Bone marrow (tissue), 2 donors: Measurements from ENCODE around the gene GUCY2D.
"Not testable (repeated sequence)": the region's sequence is repeated elsewhere in the genome, so short reads cannot be mapped to it uniquely, and the experiment has no call there.

Experiments
- DNase-seq, 2 donors: peaks; one replicate each; lab custom pipeline; 2025; lab: John Stamatoyannopoulos, UW

The GUCY2D gene

DNA sequence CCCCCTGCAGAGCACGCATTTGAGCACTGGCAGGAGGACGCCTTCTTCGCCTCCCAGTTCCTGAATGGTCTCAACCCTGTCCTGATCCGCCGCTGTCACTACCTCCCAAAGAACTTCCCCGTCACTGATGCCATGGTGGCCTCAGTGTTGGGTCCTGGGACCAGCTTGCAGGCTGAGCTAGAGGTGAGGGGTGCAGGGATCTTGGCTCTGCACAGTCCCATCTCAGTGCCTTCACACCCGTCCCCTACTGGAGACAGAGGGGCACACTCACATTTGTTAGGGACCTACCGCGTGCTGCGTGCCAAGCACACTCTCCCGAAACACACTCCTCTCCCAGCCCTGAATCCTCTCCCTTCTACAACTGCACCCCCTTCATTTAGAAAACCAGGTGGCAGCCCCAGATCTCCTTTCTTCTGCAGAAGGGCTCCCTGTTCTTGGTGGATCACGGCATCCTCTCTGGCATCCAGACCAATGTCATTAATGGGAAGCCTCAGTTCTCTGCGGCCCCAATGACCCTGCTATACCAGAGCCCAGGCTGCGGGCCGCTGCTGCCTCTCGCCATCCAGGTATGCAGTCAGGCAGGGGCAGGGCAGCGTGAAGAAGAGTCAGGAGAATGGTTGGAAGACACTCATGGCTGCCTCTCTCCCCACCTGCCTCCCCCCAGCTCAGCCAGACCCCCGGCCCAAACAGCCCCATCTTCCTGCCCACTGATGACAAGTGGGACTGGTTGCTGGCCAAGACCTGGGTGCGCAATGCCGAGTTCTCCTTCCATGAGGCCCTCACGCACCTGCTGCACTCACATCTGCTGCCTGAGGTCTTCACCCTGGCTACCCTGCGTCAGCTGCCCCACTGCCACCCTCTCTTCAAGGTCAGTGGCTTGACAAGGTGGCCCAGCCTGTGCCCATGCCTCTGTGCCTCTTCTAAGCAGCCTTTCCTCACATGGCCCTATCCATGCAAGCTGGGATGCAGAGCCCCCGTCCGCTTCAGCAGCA lies 42.7 kb downstream of the GUCY2D start:
- no peak for DNase-seq

DNA sequence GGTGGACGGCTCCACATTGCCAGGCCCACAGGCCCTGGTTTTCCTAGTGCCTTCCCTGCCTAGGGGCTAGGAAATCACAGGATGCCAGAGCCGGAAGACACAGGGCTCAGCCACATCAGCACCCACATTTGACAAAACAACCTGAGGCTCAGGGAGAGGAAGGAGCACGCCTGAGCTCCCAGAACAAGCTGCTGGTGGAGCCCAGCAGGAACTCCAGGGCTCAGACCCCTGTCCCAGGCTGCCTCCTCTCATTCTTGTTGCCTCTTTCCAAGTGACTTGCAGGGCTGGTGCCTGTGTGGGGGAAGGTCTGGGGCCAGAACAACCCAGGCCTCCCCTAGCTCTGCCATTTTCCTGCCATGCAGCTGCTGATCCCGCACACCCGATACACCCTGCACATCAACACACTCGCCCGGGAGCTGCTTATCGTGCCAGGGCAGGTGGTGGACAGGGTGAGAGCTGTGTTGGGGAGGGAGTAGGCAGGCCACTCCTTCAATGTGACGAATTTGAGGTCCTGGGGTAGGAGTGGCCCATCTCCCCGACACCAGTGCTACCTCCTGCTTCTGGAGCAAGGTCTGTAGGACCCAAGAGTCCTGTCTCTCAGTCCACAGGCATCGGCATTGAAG lies 44.0 kb downstream of the GUCY2D start:
- DNase-seq: no peak

- DNase-seq: no peak
These were observed 44.7 kb downstream of the GUCY2D start for GRCh38 chr17:8046929-8047768.

DNA sequence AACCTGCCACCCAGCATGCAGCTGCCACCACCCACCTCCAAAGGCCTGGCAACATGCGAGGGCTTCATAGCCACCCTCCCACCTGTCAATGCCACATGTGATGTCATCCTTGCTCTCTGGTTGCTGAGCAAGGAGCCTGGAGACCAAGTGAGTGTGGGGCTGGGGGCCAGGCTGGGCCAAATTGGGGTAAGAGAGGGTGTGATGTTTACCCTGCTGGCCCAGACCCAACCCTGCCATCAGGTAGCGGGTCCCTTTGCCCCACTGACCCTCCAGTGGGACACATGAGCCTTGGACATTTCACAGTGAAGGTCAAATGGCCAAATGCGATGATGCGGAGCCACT lies 45.3 kb downstream of the GUCY2D start:
- DNase-seq: no peak

GRCh38 chr17:8048236-8048635 lies 45.8 kb downstream of the GUCY2D start:
- no peak for DNase-seq

DNA sequence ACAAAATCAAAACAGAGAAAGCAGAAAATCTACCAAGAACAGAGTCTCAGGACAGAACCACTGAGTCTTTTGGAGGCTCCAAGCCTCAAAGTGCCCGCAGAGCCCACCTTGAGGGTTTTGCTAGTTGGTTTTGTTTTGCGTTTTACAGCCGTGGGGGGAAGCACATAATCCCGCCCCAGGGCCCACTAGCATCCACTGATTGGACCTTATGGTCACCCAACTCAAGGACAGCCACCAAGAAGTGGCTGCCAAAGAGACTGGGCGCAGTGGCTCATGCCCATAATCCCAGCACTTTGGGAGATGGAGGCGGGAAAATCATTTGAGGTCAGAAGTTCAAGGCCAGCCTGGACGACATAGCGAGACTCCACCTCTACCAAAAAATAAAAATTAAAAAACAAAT lies 46.3 kb downstream of the GUCY2D start:
- no peak for DNase-seq

- DNase-seq: no peak
These were observed 49.4 kb downstream of the GUCY2D start for GRCh38 chr17:8051831-8052230.

- no peak for DNase-seq
These were observed 50.1 kb downstream of the GUCY2D start for GRCh38 chr17:8052256-8053252.

DNA sequence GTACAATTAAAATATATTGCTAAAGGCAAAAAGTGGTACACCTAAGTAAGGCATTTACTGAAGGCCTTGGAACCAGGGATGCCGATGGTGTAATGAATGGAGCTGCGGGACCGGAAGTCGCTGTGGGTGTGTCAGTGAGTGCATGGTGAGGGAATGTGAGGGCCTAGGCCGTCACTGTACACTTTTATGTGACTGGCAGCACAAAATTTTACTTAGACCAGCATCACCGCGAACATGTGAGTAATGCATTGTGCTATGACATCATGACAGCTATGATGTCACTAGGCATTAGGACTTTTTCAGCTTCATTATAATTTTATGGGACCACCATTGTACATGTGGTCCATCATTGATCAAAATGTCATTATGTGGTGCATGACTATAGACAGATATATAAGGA lies 51.2 kb downstream of the GUCY2D start:
- DNase-seq: no peak

GRCh38 chr17:8055851-8056231 lies 53.4 kb downstream of the GUCY2D start:
- DNase-seq: peak in 1 of 2 donors; percentile 54

DNA sequence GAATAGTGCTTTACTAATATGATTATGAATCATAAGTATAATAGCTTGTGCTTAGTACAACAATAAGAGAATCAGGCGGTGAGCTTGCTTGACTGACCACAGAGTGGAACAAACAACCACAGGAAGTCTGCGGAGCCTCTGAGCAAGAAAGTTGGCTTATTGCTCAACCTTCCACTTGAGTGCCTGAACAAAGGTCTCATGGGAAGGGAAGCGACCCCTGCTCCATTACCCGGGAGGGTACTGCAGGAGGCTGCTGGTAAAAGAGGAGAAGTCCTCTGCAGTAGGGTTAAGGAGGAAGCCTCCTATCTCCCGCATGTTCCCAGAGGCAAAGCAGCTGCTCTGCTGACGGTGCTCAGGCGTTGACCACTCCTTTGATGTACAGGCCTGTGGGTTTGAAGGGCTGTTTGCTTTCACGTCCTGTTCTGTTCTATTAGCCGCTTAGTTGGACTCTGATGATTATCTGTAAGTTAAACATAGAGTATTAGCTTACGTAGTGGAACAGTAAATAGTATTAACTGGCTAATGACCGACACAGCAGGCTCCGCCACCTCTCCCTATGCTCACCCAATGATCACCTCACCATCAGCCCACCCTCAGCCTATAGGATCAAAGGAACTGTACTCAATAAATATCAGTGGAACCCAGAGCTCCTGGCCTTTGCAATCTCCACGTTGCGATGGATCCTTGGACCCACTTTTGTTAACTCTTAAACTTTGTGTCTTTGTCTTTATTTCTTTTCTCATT lies 54.0 kb downstream of the GUCY2D start:
- DNase-seq: peak; percentile 54 to 86

DNA sequence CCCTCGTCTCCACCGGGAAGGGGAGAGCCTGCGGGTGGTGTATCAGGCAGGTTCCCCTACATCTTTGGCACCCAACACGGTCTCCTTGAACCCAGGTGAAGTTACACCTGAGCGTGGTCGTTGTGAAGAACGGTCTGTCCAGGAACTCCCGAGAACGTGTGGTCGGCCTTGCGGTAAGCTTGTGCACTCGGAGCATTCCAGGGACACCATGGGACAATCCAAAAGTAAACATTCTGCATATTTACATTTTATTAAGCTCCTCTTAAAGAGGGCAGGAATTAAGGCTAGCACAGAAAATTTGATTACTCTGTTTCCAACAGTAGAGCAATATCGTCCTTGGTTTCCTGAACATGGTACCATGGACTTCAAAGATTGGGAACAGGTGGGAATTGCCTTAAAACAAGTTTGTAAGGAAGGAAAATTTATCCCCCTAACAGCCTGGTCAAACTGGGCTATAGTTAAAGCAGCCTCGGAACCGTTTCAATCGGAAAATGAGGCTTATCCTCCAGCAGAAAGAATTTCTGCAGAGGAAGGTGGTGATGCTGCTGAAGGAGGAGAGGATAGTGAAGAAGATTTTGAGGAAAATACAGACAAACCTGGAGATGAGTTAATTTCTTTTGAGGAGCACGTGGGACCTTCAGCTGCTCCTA lies 54.7 kb downstream of the GUCY2D start:
- no peak for DNase-seq

- peak in 1 of 2 donors; percentile 79 for DNase-seq
These were observed 55.3 kb downstream of the GUCY2D start for GRCh38 chr17:8057691-8058114.

DNA sequence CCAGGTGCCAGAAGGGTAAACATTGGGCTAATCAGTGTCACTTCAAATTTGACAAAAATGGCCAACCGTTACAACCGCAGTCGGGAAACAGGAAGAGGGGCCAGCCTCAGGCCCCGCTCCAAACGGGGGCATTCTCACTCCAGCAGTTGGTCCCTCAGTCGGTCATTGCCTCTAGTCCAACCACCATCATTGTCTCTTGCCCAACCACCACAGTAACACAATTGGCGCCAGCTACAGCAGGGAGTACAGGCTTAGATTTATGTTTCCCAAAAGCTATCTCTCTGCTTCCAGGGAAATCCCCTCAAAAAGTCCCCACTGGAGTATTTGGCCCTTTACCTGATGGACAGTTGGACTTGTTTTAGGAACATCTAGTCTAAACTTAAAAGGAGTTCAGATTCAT lies 56.7 kb downstream of the GUCY2D start:
- DNase-seq: no peak

DNA sequence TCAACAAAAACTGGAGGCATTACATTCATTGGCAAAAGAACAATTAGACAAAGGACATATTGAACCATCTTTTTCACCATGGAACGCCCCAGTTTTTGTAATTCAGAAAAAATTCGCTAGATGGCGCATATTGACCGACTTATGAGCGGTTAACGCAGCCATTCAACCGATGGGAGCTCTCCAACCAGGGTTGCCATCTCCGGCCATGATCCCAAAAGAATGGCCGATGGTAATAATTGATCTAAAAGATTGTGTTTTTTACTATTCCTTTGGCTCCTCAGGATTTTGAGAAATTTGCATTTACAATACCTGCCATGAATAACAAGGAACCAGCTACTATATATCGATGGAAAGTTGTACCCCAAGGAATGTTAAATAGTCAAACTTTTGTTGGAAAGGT lies 57.9 kb downstream of the GUCY2D start:
- peak in 1 of 2 donors; percentile 33 for DNase-seq

DNA sequence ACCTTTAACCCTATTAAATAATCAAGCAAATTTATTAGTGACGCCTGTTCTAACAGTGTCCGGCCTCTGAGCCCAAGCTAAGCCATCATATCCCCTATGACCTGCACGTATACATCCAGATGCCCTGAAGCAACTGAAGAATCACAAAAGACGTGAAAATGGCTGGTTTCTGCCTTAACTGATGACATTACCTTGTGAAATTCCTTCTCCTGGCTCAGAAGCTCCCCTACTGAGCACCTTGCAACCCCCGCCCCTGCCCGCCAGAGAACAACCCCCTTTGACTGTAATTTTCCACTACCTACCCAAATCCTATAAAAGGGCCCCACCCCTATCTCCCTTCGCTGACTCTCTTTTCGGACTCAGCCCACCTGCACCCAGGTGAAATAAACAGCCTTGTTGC lies 59.4 kb downstream of the GUCY2D start:
- DNase-seq: not testable (repeated sequence)

DNA sequence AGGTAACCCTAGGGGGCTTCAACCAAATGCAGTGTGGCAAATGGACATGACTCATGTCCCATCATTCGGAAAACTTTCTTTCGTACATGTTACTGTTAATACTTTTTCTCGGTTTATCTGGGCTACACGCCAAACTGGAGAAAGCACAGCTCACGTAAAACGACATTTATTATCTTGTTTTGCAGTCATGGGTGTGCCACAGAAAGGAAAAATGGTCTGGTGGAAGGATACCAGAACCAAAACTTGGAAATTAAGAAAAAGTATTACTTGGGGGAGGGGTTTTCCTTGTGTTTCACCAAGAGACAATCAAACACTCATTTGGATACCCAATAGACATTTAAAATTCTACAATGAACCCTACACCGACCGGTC lies 60.0 kb downstream of the GUCY2D start:
- no peak for DNase-seq

DNA sequence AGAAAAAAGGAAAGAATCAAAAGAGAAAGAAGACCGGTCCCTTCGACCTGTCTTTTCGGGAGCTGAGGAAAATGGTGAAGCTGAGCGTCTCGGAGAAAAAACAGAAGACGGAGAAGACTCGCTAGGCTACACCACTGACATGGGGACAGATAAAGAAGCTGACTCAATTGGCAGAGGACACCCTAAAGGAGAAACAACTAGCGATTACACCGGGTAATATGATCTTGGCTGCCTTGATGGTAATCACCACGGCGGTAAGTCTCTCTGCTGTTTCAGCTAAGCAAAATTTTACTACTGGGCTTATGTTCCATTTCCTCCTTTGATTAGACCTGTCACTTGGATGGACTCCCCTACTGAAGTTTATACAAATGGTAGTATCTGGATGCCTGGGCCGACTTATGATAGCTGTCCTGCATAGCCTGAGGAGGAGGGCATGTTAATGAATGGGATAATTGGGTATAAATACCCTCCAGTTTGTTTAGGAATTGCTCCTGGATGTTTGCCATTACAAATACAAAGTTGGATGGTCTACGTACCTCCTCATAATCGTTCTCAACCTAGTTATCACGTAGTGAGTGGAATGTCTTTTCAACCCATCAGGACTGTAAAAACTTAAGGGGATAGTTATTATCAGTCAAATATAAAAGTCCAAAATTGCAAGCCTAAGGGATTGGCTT lies 60.5 kb downstream of the GUCY2D start:
- DNase-seq: no peak

GRCh38 chr17:8063761-8064534 lies 61.5 kb downstream of the GUCY2D start:
- DNase-seq: no peak
